Activated CD4-positive, alpha-beta memory T cell treated with anti-CD3 and anti-CD28 coated beads, Interleukin-2, amount 10 ng/mL, durations not matched to agents 7 days and 5 days (primary cell): Measurements from ENCODE around the gene SLC12A3. TPM values are rescaled to one million over a fixed set of nuclear protein-coding genes. Genes with fewer than 3 reads are reported as not detected.
"Not testable (repeated sequence)": the region's sequence is repeated elsewhere in the genome, so short reads cannot be mapped to it uniquely, and the experiment has no call there.

Source experiments
- CTCF ChIA-PET: fragments of 350-600 bp; sonication (Branson Sonifier 250); formaldehyde crosslinking; loops from one replicate; lab custom pipeline; 2021; ENCODE audit warnings: antibody characterized with exemption, inconsistent platforms; lab: Charles Lee
- POLR2A ChIA-PET: fragments of 350-600 bp; sonication (Branson Sonifier 250); formaldehyde crosslinking; loops from one replicate; lab custom pipeline; 2021; ENCODE audit warnings: antibody characterized with exemption; lab: Charles Lee
- DNase-seq: peaks from one replicate; pipeline ENCODE4 v3.0.0-alpha.2; 2020
- H3K27ac Mint-ChIP-seq: one replicate; pipeline ENCODE4 v1.8.0; 2021; ENCODE audit warnings: mild to moderate bottlenecking, mixed read lengths
- H3K27me3 Mint-ChIP-seq: one replicate; pipeline ENCODE4 v1.8.0; 2021; ENCODE audit warnings: mixed read lengths
- H3K36me3 Mint-ChIP-seq: one replicate; pipeline ENCODE4 v1.8.0; 2021; ENCODE audit warnings: low read depth, mixed read lengths
- H3K4me1 Mint-ChIP-seq: one replicate; pipeline ENCODE4 v1.8.0; 2021; ENCODE audit warnings: mixed read lengths
- H3K4me3 Mint-ChIP-seq: one replicate; pipeline ENCODE4 v1.8.0; 2021; ENCODE audit warnings: mild to moderate bottlenecking, mixed read lengths
- H3K9me3 Mint-ChIP-seq: one replicate; pipeline ENCODE4 v1.8.0; 2021; ENCODE audit warnings: mixed read lengths
- total RNA-seq, 2 experiments: library from RNA; stranded (reverse); gene quantifications; one replicate each; pipeline ENCODE4 v1.2.3, GENCODE V29; 2021

The SLC12A3 gene
- total RNA-seq, 2 experiments from 2014 or later = not detected

GRCh38 chr16:56878282-56878854, 13.4 kb downstream of the SLC12A3 start:
- POLR2A ChIA-PET = no interaction called here
- no peak for DNase-seq
- Mint-ChIP-seq H3K4me1 (no peaks in the 10 kb centered on the region), H3K9me3 (no peaks in the 10 kb centered on the region), H3K4me3 (no peak overlapping the region), H3K27me3 (no peaks in the 10 kb centered on the region), H3K36me3 (no peaks in the 10 kb centered on the region), H3K27ac (no peak overlapping the region)
- CTCF ChIA-PET = no interaction called here

GRCh38 chr16:56879276-56879675, 14.3 kb downstream of the SLC12A3 start:
- Mint-ChIP-seq H3K36me3 (no peaks in the 10 kb centered on the region), H3K9me3 (no peaks in the 10 kb centered on the region), H3K27me3 (no peaks in the 10 kb centered on the region), H3K4me3 (no peak overlapping the region), H3K4me1 (no peaks in the 10 kb centered on the region), H3K27ac (no peak overlapping the region)
- no peak for DNase-seq
- CTCF ChIA-PET = no interaction called here
- POLR2A ChIA-PET = no interaction called here

- Mint-ChIP-seq H3K4me3 (no peak overlapping the region), H3K27me3 (no peaks in the 10 kb centered on the region), H3K36me3 (no peaks in the 10 kb centered on the region), H3K4me1 (no peaks in the 10 kb centered on the region), H3K27ac (no peak overlapping the region), H3K9me3 (no peaks in the 10 kb centered on the region)
- ChIA-PET CTCF (no interaction called here), POLR2A (no interaction called here)
- no peak for DNase-seq
Observed at GRCh38 chr16:56880176-56880575, 15.2 kb downstream of the SLC12A3 start.

- H3K27ac Mint-ChIP-seq = no peak overlapping the region
- no peaks in the 10 kb centered on the region for H3K36me3 Mint-ChIP-seq
- H3K9me3 Mint-ChIP-seq = no peaks in the 10 kb centered on the region
- POLR2A ChIA-PET = no interaction called here
- H3K4me1 Mint-ChIP-seq = no peaks in the 10 kb centered on the region
- CTCF ChIA-PET = interaction anchor here (1.9 kb wide), 1 partner anchor 14 kb away, joined by 4 read pairs; no protein-coding TSS in a partner anchor
- no peak for DNase-seq
- H3K27me3 Mint-ChIP-seq = no peaks in the 10 kb centered on the region
- no peak overlapping the region for H3K4me3 Mint-ChIP-seq
Observed at GRCh38 chr16:56880685-56881084, 15.7 kb downstream of the SLC12A3 start.

GRCh38 chr16:56882077-56882800, 17.2 kb downstream of the SLC12A3 start:
- H3K9me3 Mint-ChIP-seq = no peaks in the 10 kb centered on the region
- no peaks in the 10 kb centered on the region for H3K27me3 Mint-ChIP-seq
- CTCF ChIA-PET = interaction anchor here (1.9 kb wide), 1 partner anchor 16 kb away, joined by 4 read pairs; no protein-coding TSS in a partner anchor
- no peak for DNase-seq
- no peak overlapping the region for H3K27ac Mint-ChIP-seq
- POLR2A ChIA-PET = interaction anchor here (1.3 kb wide), 1 partner anchor 49 kb away, joined by 3 read pairs; no protein-coding TSS in a partner anchor
- H3K36me3 Mint-ChIP-seq = no peaks in the 10 kb centered on the region
- no peak overlapping the region for H3K4me3 Mint-ChIP-seq
- H3K4me1 Mint-ChIP-seq = no peaks in the 10 kb centered on the region

- no peaks in the 10 kb centered on the region for H3K4me1 Mint-ChIP-seq
- H3K9me3 Mint-ChIP-seq = no peaks in the 10 kb centered on the region
- ChIA-PET POLR2A (no interaction called here), CTCF (interaction anchor here (0.7 kb wide), 2 partner anchors 80 to 96 kb away, joined by 4 read pairs; no protein-coding TSS in a partner anchor)
- no peaks in the 10 kb centered on the region for H3K27me3 Mint-ChIP-seq
- H3K27ac Mint-ChIP-seq = no peak overlapping the region
- no peak overlapping the region for H3K4me3 Mint-ChIP-seq
- DNase-seq = no peak
- H3K36me3 Mint-ChIP-seq = no peaks in the 10 kb centered on the region
Observed at GRCh38 chr16:56883586-56883985, 18.6 kb downstream of the SLC12A3 start.

- no peaks in the 10 kb centered on the region for H3K9me3 Mint-ChIP-seq
- H3K27ac Mint-ChIP-seq = no peak overlapping the region
- no peaks in the 10 kb centered on the region for H3K27me3 Mint-ChIP-seq
- no peaks in the 10 kb centered on the region for H3K36me3 Mint-ChIP-seq
- H3K4me3 Mint-ChIP-seq = no peak overlapping the region
- ChIA-PET CTCF (no interaction called here), POLR2A (interaction anchor here (0.8 to 1.0 kb wide), 2 partner anchors 10 to 47 kb away, joined by 3 read pairs; no protein-coding TSS in a partner anchor)
- no peaks in the 10 kb centered on the region for H3K4me1 Mint-ChIP-seq
- DNase-seq = no peak
Observed at GRCh38 chr16:56884026-56884582, 19.1 kb downstream of the SLC12A3 start.

- CTCF ChIA-PET = not testable (repeated sequence)
- POLR2A ChIA-PET = interaction anchor here (0.8 to 1.0 kb wide), 2 partner anchors 10 to 47 kb away, joined by 3 read pairs; no protein-coding TSS in a partner anchor
Observed at GRCh38 chr16:56884929-56885328, 19.9 kb downstream of the SLC12A3 start.

GRCh38 chr16:56885446-56886162, 20.6 kb downstream of the SLC12A3 start:
- POLR2A ChIA-PET = no interaction called here
- Mint-ChIP-seq H3K27me3 (no peaks in the 10 kb centered on the region), H3K4me1 (no peaks in the 10 kb centered on the region), H3K9me3 (no peaks in the 10 kb centered on the region), H3K36me3 (no peaks in the 10 kb centered on the region), H3K4me3 (no peak overlapping the region), H3K27ac (no peak overlapping the region)
- DNase-seq = no peak
- CTCF ChIA-PET = no interaction called here

More at GRCh38 chr16:56884929-56885328, 19.9 kb downstream of the SLC12A3 start:
- not testable (repeated sequence) for H3K9me3 Mint-ChIP-seq, H3K4me3 Mint-ChIP-seq, H3K27ac Mint-ChIP-seq, H3K36me3 Mint-ChIP-seq, H3K4me1 Mint-ChIP-seq, DNase-seq, H3K27me3 Mint-ChIP-seq

- no peak overlapping the region for H3K4me3 Mint-ChIP-seq
- POLR2A ChIA-PET = no interaction called here
Observed at GRCh38 chr16:56886296-56886695, 21.3 kb downstream of the SLC12A3 start.

GRCh38 chr16:56886826-56887225, 21.8 kb downstream of the SLC12A3 start:
- ChIA-PET POLR2A (no interaction called here), CTCF (no interaction called here)
- no peaks in the 10 kb centered on the region for H3K36me3 Mint-ChIP-seq
- no peak for DNase-seq
- H3K4me1 Mint-ChIP-seq = no peaks in the 10 kb centered on the region
- H3K4me3 Mint-ChIP-seq = no peak overlapping the region
- H3K27me3 Mint-ChIP-seq = no peaks in the 10 kb centered on the region
- H3K9me3 Mint-ChIP-seq = no peaks in the 10 kb centered on the region
- no peak overlapping the region for H3K27ac Mint-ChIP-seq

More at GRCh38 chr16:56886296-56886695, 21.3 kb downstream of the SLC12A3 start:
- Mint-ChIP-seq H3K27me3 (no peaks in the 10 kb centered on the region), H3K4me1 (no peaks in the 10 kb centered on the region), H3K36me3 (no peaks in the 10 kb centered on the region), H3K27ac (no peak overlapping the region), H3K9me3 (no peaks in the 10 kb centered on the region)
- no peak for DNase-seq
- CTCF ChIA-PET = no interaction called here

- ChIA-PET POLR2A (no interaction called here), CTCF (no interaction called here)
- H3K9me3 Mint-ChIP-seq = no peaks in the 10 kb centered on the region
- no peak overlapping the region for H3K4me3 Mint-ChIP-seq
- no peaks in the 10 kb centered on the region for H3K4me1 Mint-ChIP-seq
- H3K27me3 Mint-ChIP-seq = peaks cover 2% of the 10 kb centered on the region
- DNase-seq = no peak
- H3K36me3 Mint-ChIP-seq = no peaks in the 10 kb centered on the region
- H3K27ac Mint-ChIP-seq = no peak overlapping the region
Observed at GRCh38 chr16:56888806-56889205, 23.8 kb downstream of the SLC12A3 start.

- POLR2A ChIA-PET = no interaction called here
- Mint-ChIP-seq H3K27me3 (peaks cover 2% of the 10 kb centered on the region), H3K4me3 (no peak overlapping the region), H3K36me3 (no peaks in the 10 kb centered on the region), H3K4me1 (no peaks in the 10 kb centered on the region), H3K27ac (no peak overlapping the region), H3K9me3 (no peaks in the 10 kb centered on the region)
- no peak for DNase-seq
- CTCF ChIA-PET = no interaction called here
Observed at GRCh38 chr16:56889206-56889605, 24.2 kb downstream of the SLC12A3 start.
